GM23248 (cell line): ENCODE measurements around the gene LYPD8. TPM values are rescaled to one million over a fixed set of nuclear protein-coding genes. Genes with fewer than 3 reads are reported as not detected.

Experiments used
- DNase-seq: peaks from one replicate; pipeline ENCODE4 v3.0.0-alpha.2; 2015
- H2AFZ ChIP-seq: fragments of 200-600 bp; sonication (generic); 2 replicates; pipeline ENCODE4 v1.6.1; 2016; ENCODE audit warnings: antibody characterized with exemption
- H3F3A ChIP-seq: fragments of 200-600 bp; sonication (generic); 2 replicates; pipeline ENCODE4 v1.6.1; 2016; ENCODE audit warnings: mild to moderate bottlenecking, antibody characterized with exemption, mixed run types; ENCODE audit not compliant: insufficient read depth
- H3K27ac ChIP-seq: fragments of 200-600 bp; sonication (generic); 2 replicates; pipeline ENCODE4 v1.5.1; 2016; ENCODE audit warnings: mild to moderate bottlenecking
- H3K27me3 ChIP-seq: fragments of 200-600 bp; sonication (generic); replicated peaks from 2 replicates; pipeline ENCODE4 v1.6.1; 2016; ENCODE audit warnings: mild to moderate bottlenecking; ENCODE audit not compliant: insufficient read depth
- H3K36me3 ChIP-seq: fragments of 200-600 bp; sonication (generic); 2 replicates; pipeline ENCODE4 v1.6.1; 2016; ENCODE audit warnings: low read depth, mild to moderate bottlenecking
- H3K4me1 ChIP-seq: fragments of 200-600 bp; sonication (generic); 2 replicates; pipeline ENCODE4 v1.6.1; 2016; ENCODE audit warnings: mild to moderate bottlenecking; ENCODE audit not compliant: insufficient read depth
- H3K4me2 ChIP-seq: fragments of 200-600 bp; sonication (generic); one replicate; pipeline ENCODE4 v1.6.1; 2016; ENCODE audit warnings: mild to moderate bottlenecking; ENCODE audit not compliant: unreplicated experiment
- H3K4me3 ChIP-seq: fragments of 200-600 bp; sonication (generic); 2 replicates; pipeline ENCODE4 v1.5.1; 2016; ENCODE audit warnings: mild to moderate bottlenecking
- H3K79me2 ChIP-seq: fragments of 200-600 bp; sonication (generic); 2 replicates; pipeline ENCODE4 v1.6.1; 2016; ENCODE audit warnings: mild to moderate bottlenecking; ENCODE audit not compliant: insufficient read depth
- H3K9ac ChIP-seq: fragments of 200-600 bp; sonication (generic); 2 replicates; pipeline ENCODE4 v1.6.1; 2016; ENCODE audit warnings: mild to moderate bottlenecking
- H3K9me2 ChIP-seq: fragments of 200-600 bp; sonication (generic); 2 replicates; pipeline ENCODE4 v1.6.1; 2016; ENCODE audit warnings: mixed run types, mild to moderate bottlenecking, moderate library complexity; ENCODE audit not compliant: insufficient read depth
- H3K9me3 ChIP-seq: fragments of 200-600 bp; sonication (generic); one replicate; pipeline ENCODE4 v1.6.1; 2017; ENCODE audit warnings: low read depth
- H4K20me1 ChIP-seq: fragments of 200-600 bp; sonication (generic); 2 replicates; pipeline ENCODE4 v1.6.0; 2016; ENCODE audit not compliant: insufficient read depth
- EZH2 ChIP-seq: fragments of 200-600 bp; sonication (generic); IDR thresholded peaks from 2 replicates; pipeline ENCODE4 v1.6.1; 2018; ENCODE audit warnings: antibody characterized with exemption, mild to moderate bottlenecking; ENCODE audit not compliant: insufficient read depth, poor library complexity, severe bottlenecking
- EZH2phosphoT487 ChIP-seq: fragments of 200-600 bp; sonication (generic); IDR thresholded peaks from 2 replicates; pipeline ENCODE4 v1.6.1; 2018; ENCODE audit warnings: antibody characterized with exemption, moderate library complexity, mild to moderate bottlenecking, low read depth; ENCODE audit not compliant: insufficient read depth
- WGBS, 2 experiments: methylation state at CpG; one replicate each; pipeline ENCODE4 v1.1.6; 2015 to 2017; ENCODE audit warnings: low lambda C conversion rate in 2 of 2, low coverage in 1 of 2; ENCODE audit errors: missing lambda C conversion rate in 2 of 2; 5-methylcytosine and 5-hydroxymethylcytosine counted together
- in situ Hi-C: fragments of 300-500 bp; cut with MboI; formaldehyde crosslinking; loops from 2 replicates; pipeline ENCODE4 v1.15.0; 2020
- polyA plus RNA-seq: library from polyadenylated mRNA; unstranded; fragments of >200 nt; fragmentation: Nextera tagmentation; extraction: Ambion mirVana; gene quantifications from 2 replicates; pipeline ENCODE4 v1.2.1, GENCODE V29; 2016
- small RNA-seq: library from RNA; depleted of rRNA; stranded (forward); fragments of <200 nt; gene quantifications from one replicate; pipeline ENCODE3, GENCODE V24; 2014; ENCODE audit warnings: low read depth, low replicate concordance
- total RNA-seq: library from RNA; depleted of rRNA; stranded (reverse); fragments of >200 nt; shearing (Covaris generic); gene quantifications from 2 replicates; pipeline ENCODE4 v1.2.3, GENCODE V29; 2014; rRNA removed

LYPD8 gene
- total and polyA plus RNA-seq, 2 experiments from 2014 or later, result not detected

- 57 to 59% methylated on average over 32 to 51 of the region's 51 CpGs for WGBS, 2 experiments
- Histone ChIP-seq H3K9me2 (no peaks in the 10 kb centered on the region), H3K27me3 (no peaks in the 10 kb centered on the region), H3K9me3 (no peaks in the 10 kb centered on the region), H3K27ac (no peak overlapping the region), H3K79me2 (no peaks in the 10 kb centered on the region), H3K4me3 (no peak overlapping the region), H3K4me2 (no peak overlapping the region), H3K4me1 (no peaks in the 10 kb centered on the region), H4K20me1 (no peaks in the 10 kb centered on the region), H3F3A (no peaks in the 10 kb centered on the region), H2AFZ (no peak overlapping the region), H3K9ac (no peak overlapping the region), H3K36me3 (no peaks in the 10 kb centered on the region)
- in situ Hi-C loops, result no loop called here
- no peak for DNase-seq
- TF ChIP-seq EZH2phosphoT487 (no peak), EZH2 (no peak)
Observed at GRCh38 chr1:248691567-248692155, 63.9 kb downstream of the LYPD8 start.

Small RNAs within 50 kb of the gene (small RNA-seq; reads per million reads assigned to genes)
- not detected for gene AHCYP8

Other genes starting within 250 kb of the LYPD8 start
- not detected in 2 replicates for gene OR2G6, start 247.7 kb downstream of the LYPD8 start, total RNA-seq
- not detected in 2 replicates for gene OR2G6, start 247.7 kb downstream of the LYPD8 start, polyA plus RNA-seq
- gene OR2T29, start 193.0 kb downstream of the LYPD8 start, total RNA-seq, result not detected in 2 replicates
- gene OR2T29, start 193.0 kb downstream of the LYPD8 start, polyA plus RNA-seq, result not detected in 2 replicates
- not detected in 2 replicates for gene OR2T34, start 181.0 kb downstream of the LYPD8 start, total RNA-seq
- gene OR2T34, start 181.0 kb downstream of the LYPD8 start, polyA plus RNA-seq, result not detected in 2 replicates
- gene OR2T10, start 158.1 kb downstream of the LYPD8 start, total RNA-seq, result not detected in 2 replicates
- gene OR2T10, start 158.1 kb downstream of the LYPD8 start, polyA plus RNA-seq, result not detected in 2 replicates
- not detected in 2 replicates for gene OR2T11, start 120.7 kb downstream of the LYPD8 start, total RNA-seq
- not detected in 2 replicates for gene OR2T11, start 120.7 kb downstream of the LYPD8 start, polyA plus RNA-seq
- not detected in 2 replicates for gene OR2T35, start 110.5 kb downstream of the LYPD8 start, total RNA-seq
- gene OR2T35, start 110.5 kb downstream of the LYPD8 start, polyA plus RNA-seq, result not detected in 2 replicates
- gene OR2T27, start 100.2 kb downstream of the LYPD8 start, total RNA-seq, result not detected in 2 replicates
- gene OR2T27, start 100.2 kb downstream of the LYPD8 start, polyA plus RNA-seq, result not detected in 2 replicates
- not detected in 2 replicates for gene OR14I1, start 53.0 kb downstream of the LYPD8 start, total RNA-seq
- not detected in 2 replicates for gene OR14I1, start 53.0 kb downstream of the LYPD8 start, polyA plus RNA-seq
- gene SH3BP5L, start 70.2 kb upstream of the LYPD8 start, total RNA-seq, result 46.4 and 64.4 TPM in 2 replicates
- gene SH3BP5L, start 70.2 kb upstream of the LYPD8 start, polyA plus RNA-seq, result 5.3 and 5.9 TPM in 2 replicates
- gene ZNF672, start 82.5 kb upstream of the LYPD8 start, total RNA-seq, result 13.5 and 13.8 TPM in 2 replicates
- gene ZNF672, start 82.5 kb upstream of the LYPD8 start, polyA plus RNA-seq, result 10.5 and 11.6 TPM in 2 replicates
- gene ZNF692, start 103.3 kb upstream of the LYPD8 start, total RNA-seq, result 17.0 and 21.5 TPM in 2 replicates
- 16.2 and 16.7 TPM in 2 replicates for gene ZNF692, start 103.3 kb upstream of the LYPD8 start, polyA plus RNA-seq
- gene PGBD2, start 150.5 kb upstream of the LYPD8 start, total RNA-seq, result 3.5 and 6.1 TPM in 2 replicates
- 5.0 and 5.8 TPM in 2 replicates for gene PGBD2, start 150.5 kb upstream of the LYPD8 start, polyA plus RNA-seq